ENCODE measurements around the gene NCR1.
"Not testable (repeated sequence)": the region's sequence is repeated elsewhere in the genome, so short reads cannot be mapped to it uniquely, and the experiment has no call there.

The NCR1 gene

DNA sequence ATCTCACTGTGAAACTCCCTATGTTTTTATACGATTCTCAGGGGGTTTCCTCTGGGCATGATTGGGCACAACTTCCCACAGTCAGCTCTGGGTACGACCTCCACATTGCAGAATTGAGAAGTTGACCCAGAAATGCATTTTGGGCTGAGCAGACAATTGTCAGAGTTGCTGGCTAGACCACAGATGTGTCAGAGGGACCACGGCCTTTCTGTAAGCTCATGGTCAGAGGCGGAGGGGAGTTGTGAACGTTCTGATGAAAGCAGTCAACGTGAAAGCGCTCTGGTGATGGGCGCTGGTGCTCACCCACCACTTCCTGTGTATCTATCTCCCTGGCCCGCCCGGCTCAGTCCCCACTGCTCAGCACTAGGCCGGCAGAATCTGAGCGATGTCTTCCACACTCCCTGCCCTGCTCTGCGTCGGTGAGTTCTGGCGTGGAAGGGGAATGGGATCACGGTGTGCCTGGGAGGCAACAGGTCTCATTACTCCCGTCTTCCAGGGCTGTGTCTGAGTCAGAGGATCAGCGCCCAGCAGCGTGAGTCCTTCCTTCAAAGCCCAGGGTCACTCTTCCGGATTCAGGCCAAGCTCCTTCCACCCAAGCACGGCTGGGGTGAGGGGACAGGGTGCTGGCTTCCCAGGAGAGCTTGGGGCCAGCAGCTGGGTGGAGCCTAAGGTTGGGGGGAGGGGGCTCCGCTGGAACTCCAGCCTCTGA, at the start of gene NCR1:
Gene NCR1, plus strand, starts transcription at position 346 of the 709 bp plus-strand sequence. Its CDS starts 40 bp downstream, at position 386.
- Histone ChIP-seq H3K27me3 (ENCODE audit: insufficient read depth, insufficient read length) (no peaks in the 10 kb centered on the region), H3K4me1 (ENCODE audit: insufficient read depth, insufficient read length) (peaks cover 2% of the 10 kb centered on the region), H3K9ac (ENCODE audit: insufficient read length, low read depth) (no peak within 1 kb of the TSS), H3K36me3 (ENCODE audit: insufficient read depth, insufficient read length, low read length) (no peaks in the 10 kb centered on the region), H3K4me3 (ENCODE audit: insufficient read length, low read depth) (no peak within 1 kb of the TSS), H3K9me3 (ENCODE audit: insufficient read depth, low read length) (no peaks in the 10 kb centered on the region; the same call in 1 of the 2 replicates)
- TF ChIP-seq YY1 (IDR thresholded peaks at IDR 0.05; ENCODE audit: insufficient read depth, insufficient read length), result no peak
- TF ChIP-seq ZNF274 (IDR thresholded peaks at IDR 0.05; ENCODE audit: low read depth, low read length), result no peak
- no peak for TF ChIP-seq SUZ12 (IDR thresholded peaks at IDR 0.05; ENCODE audit: extremely low read depth, insufficient read depth, insufficient read length)
- no peak for DNase-seq (ENCODE audit: low read depth, low spot score)

GRCh38 chr19:54858476-54858875, 47.5 kb upstream of the NCR1 start:
- not testable (repeated sequence) for H3K9me3 ChIP-seq (ENCODE audit: insufficient read depth, low read length); H3K9ac ChIP-seq (ENCODE audit: insufficient read length, low read depth); H3K36me3 ChIP-seq (ENCODE audit: insufficient read depth, insufficient read length, low read length); H3K4me3 ChIP-seq (ENCODE audit: insufficient read length, low read depth); DNase-seq (ENCODE audit: low read depth, low spot score); H3K4me1 ChIP-seq (ENCODE audit: insufficient read depth, insufficient read length)
- H3K27me3 ChIP-seq (ENCODE audit: insufficient read depth, insufficient read length), result peaks cover 33% of the 10 kb centered on the region

- not testable (repeated sequence) for H3K36me3 ChIP-seq (ENCODE audit: insufficient read depth, insufficient read length, low read length); DNase-seq (ENCODE audit: low read depth, low spot score); H3K4me3 ChIP-seq (ENCODE audit: insufficient read length, low read depth); H3K9ac ChIP-seq (ENCODE audit: insufficient read length, low read depth); H3K4me1 ChIP-seq (ENCODE audit: insufficient read depth, insufficient read length); H3K9me3 ChIP-seq (ENCODE audit: insufficient read depth, low read length)
- peaks cover 25% of the 10 kb centered on the region for H3K27me3 ChIP-seq (ENCODE audit: insufficient read depth, insufficient read length)
Measured at GRCh38 chr19:54859421-54859820, 46.5 kb upstream of the NCR1 start.

DNA sequence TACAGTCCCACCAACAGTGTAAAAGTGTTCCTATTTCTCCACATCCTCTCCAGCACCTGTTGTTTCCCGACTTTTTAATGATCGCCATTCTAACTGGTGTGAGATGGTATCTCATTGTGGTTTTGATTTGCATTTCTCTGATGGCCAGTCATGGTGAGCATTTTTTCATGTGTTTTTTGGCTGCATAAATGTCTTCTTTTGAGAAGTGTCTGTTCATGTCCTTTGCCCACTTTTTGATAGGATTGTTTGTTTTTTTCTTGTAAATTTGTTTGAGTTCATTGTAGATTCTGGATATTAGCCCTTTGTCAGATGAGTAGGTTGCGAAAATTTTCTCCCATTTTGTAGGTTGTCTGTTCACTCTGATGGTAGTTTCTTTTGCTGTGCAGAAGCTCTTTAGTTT, 42.5 kb upstream of the NCR1 start:
- peaks cover 24% of the 10 kb centered on the region for H3K27me3 ChIP-seq (ENCODE audit: insufficient read depth, insufficient read length)

DNA sequence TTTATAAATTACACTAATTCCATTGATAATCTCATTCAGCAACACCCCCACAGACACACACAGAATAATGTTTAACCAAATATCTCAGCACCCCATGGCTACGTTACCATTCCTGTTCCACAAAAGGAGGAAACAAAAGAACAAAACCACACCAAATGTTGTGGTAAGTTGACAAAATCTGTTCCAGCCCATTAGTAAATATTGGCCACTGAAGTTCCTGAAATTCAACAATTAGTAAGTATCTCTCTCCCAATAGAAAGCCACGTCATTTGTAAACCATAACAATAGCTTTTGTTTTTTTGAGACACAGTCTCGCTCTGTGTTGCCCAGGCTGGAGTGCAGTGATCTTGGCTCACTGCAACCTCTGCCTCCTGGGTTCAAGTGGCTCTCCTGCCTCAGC, 34.3 kb upstream of the NCR1 start:
- Histone ChIP-seq H3K9ac (ENCODE audit: insufficient read length, low read depth) (no peak overlapping the region), H3K9me3 (ENCODE audit: insufficient read depth, low read length) (no peaks in the 10 kb centered on the region), H3K4me1 (ENCODE audit: insufficient read depth, insufficient read length) (no peaks in the 10 kb centered on the region), H3K4me3 (ENCODE audit: insufficient read length, low read depth) (no peak overlapping the region), H3K36me3 (ENCODE audit: insufficient read depth, insufficient read length, low read length) (no peaks in the 10 kb centered on the region), H3K27me3 (ENCODE audit: insufficient read depth, insufficient read length) (peaks cover 4% of the 10 kb centered on the region)
- no peak for DNase-seq (ENCODE audit: low read depth, low spot score)
- TF ChIP-seq YY1 (IDR thresholded peaks at IDR 0.05; ENCODE audit: insufficient read depth, insufficient read length) (no peak), SUZ12 (IDR thresholded peaks at IDR 0.05; ENCODE audit: extremely low read depth, insufficient read depth, insufficient read length) (no peak), ZNF274 (IDR thresholded peaks at IDR 0.05; ENCODE audit: low read depth, low read length) (no peak)

More for the DNA sequence above, 42.5 kb upstream of the NCR1 start:
- H3K9ac ChIP-seq (ENCODE audit: insufficient read length, low read depth); H3K9me3 ChIP-seq (ENCODE audit: insufficient read depth, low read length); H3K36me3 ChIP-seq (ENCODE audit: insufficient read depth, insufficient read length, low read length); H3K4me1 ChIP-seq (ENCODE audit: insufficient read depth, insufficient read length); DNase-seq (ENCODE audit: low read depth, low spot score); H3K4me3 ChIP-seq (ENCODE audit: insufficient read length, low read depth): not testable (repeated sequence)

DNA sequence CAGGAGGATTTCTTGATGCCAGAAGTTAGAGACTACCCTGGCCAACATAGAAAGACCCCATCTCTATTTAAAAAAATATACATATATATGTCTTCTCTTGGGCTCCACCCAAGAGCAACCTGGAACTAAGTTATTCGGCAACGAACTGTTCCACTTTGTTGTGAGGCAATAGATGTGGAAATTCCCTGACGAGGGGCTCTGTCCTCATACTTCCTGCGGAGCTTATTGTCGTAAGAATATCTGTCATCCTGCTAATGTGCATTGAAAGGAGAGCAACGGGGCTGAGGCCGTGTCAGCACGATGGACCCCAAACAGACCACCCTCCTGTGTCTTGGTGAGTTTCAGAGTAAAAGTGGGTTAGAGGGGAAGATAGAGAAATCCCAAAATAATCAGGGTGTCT, 32.0 kb upstream of the NCR1 start, which contains the start of gene FCAR:
Gene FCAR, plus strand, starts transcription at position 246 of the 400 bp plus-strand sequence. Its CDS starts 55 bp downstream, at position 301.
- H3K9me3 ChIP-seq (ENCODE audit: insufficient read depth, low read length), result no peaks in the 10 kb centered on the region
- no peaks in the 10 kb centered on the region for H3K4me1 ChIP-seq (ENCODE audit: insufficient read depth, insufficient read length)
- no peak within 1 kb of the TSS for H3K9ac ChIP-seq (ENCODE audit: insufficient read length, low read depth)
- H3K4me3 ChIP-seq (ENCODE audit: insufficient read length, low read depth), result no peak within 1 kb of the TSS
- no peak for DNase-seq (ENCODE audit: low read depth, low spot score)
- peaks cover 4% of the 10 kb centered on the region for H3K27me3 ChIP-seq (ENCODE audit: insufficient read depth, insufficient read length)
- TF ChIP-seq ZNF274 (IDR thresholded peaks at IDR 0.05; ENCODE audit: low read depth, low read length) (no peak), YY1 (IDR thresholded peaks at IDR 0.05; ENCODE audit: insufficient read depth, insufficient read length) (no peak), SUZ12 (IDR thresholded peaks at IDR 0.05; ENCODE audit: extremely low read depth, insufficient read depth, insufficient read length) (no peak)
- no peaks in the 10 kb centered on the region for H3K36me3 ChIP-seq (ENCODE audit: insufficient read depth, insufficient read length, low read length)

DNA sequence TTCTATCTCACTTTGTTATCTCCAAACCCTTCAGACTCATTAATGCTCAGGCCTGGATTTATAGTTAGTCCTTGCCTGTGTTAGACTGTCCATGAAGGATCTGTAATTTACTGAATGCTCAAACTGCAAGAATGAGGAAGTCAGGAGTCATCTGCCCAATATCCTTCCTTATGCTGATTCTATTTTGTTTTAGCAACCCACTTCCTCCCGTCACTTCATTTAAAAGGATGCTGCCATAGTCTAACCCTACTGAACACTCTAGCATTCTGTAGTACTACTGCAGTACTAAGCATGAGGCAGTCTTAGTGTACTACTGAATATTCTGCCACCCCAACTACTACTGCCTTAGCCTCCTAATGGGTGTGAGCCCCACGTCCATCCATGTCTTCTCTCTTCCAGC, 30.4 kb upstream of the NCR1 start:
- H3K4me1 ChIP-seq (ENCODE audit: insufficient read depth, insufficient read length), result no peaks in the 10 kb centered on the region
- H3K27me3 ChIP-seq (ENCODE audit: insufficient read depth, insufficient read length), result peaks cover 10% of the 10 kb centered on the region
- no peak for TF ChIP-seq SUZ12 (IDR thresholded peaks at IDR 0.05; ENCODE audit: extremely low read depth, insufficient read depth, insufficient read length)
- no peak for TF ChIP-seq YY1 (IDR thresholded peaks at IDR 0.05; ENCODE audit: insufficient read depth, insufficient read length)
- no peak for TF ChIP-seq ZNF274 (IDR thresholded peaks at IDR 0.05; ENCODE audit: low read depth, low read length)
- DNase-seq (ENCODE audit: low read depth, low spot score), result no peak
- no peak overlapping the region for H3K4me3 ChIP-seq (ENCODE audit: insufficient read length, low read depth)
- H3K36me3 ChIP-seq (ENCODE audit: insufficient read depth, insufficient read length, low read length), result no peaks in the 10 kb centered on the region
- no peaks in the 10 kb centered on the region for H3K9me3 ChIP-seq (ENCODE audit: insufficient read depth, low read length)
- H3K9ac ChIP-seq (ENCODE audit: insufficient read length, low read depth), result no peak overlapping the region

DNA sequence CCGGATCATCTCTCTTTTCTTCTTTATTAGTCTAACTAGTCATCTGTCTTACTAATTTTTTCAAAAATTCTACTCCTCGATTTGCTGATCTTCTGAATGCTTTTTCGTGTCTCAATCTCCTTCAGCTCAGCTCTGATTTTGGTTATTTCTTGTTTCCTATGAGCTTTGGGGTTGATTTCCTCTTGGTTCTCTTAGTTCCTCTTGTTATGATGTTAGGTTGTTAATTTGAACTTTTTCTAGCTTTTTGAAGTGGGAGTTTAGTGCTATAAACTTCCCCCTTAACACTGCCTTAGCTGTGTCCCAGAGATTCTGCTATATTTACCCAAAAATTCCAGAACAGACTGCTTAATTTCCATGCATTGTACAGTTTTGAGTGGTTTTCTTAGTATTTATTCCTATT, 28.5 kb upstream of the NCR1 start:
- TF ChIP-seq ZNF274 (IDR thresholded peaks at IDR 0.05; ENCODE audit: low read depth, low read length) (no peak), YY1 (IDR thresholded peaks at IDR 0.05; ENCODE audit: insufficient read depth, insufficient read length) (no peak), SUZ12 (IDR thresholded peaks at IDR 0.05; ENCODE audit: extremely low read depth, insufficient read depth, insufficient read length) (no peak)
- H3K27me3 ChIP-seq (ENCODE audit: insufficient read depth, insufficient read length), result peaks cover 17% of the 10 kb centered on the region
- no peak overlapping the region for H3K4me3 ChIP-seq (ENCODE audit: insufficient read length, low read depth)
- no peak overlapping the region for H3K9ac ChIP-seq (ENCODE audit: insufficient read length, low read depth)
- no peak for DNase-seq (ENCODE audit: low read depth, low spot score)
- H3K4me1 ChIP-seq (ENCODE audit: insufficient read depth, insufficient read length), result peaks cover 4% of the 10 kb centered on the region
- H3K36me3 ChIP-seq (ENCODE audit: insufficient read depth, insufficient read length, low read length), result no peaks in the 10 kb centered on the region
- H3K9me3 ChIP-seq (ENCODE audit: insufficient read depth, low read length), result no peaks in the 10 kb centered on the region
